SU-DHL-6 (cell line): ENCODE data around the gene PGK2.

Experiments
- H2AFZ ChIP-seq: fragments of 200-600 bp; sonication (generic); 2 replicates; pipeline ENCODE4 v1.6.1; 2014; ENCODE audit warnings: low read depth, mild to moderate bottlenecking, moderate library complexity, mixed read lengths, antibody characterized with exemption, low read length; ENCODE audit not compliant: severe bottlenecking
- H3F3A ChIP-seq: fragments of 200-600 bp; shearing (Covaris generic); 2 replicates; pipeline ENCODE4 v1.6.0; 2016; ENCODE audit warnings: antibody characterized with exemption, mild to moderate bottlenecking; ENCODE audit not compliant: insufficient read depth
- H3K27ac ChIP-seq: fragments of 200-600 bp; sonication (generic); 2 replicates; pipeline ENCODE4 v1.5.1; 2016; ENCODE audit warnings: low read depth, mild to moderate bottlenecking, low read length, moderate library complexity, mixed read lengths
- H3K27me3 ChIP-seq: fragments of 200-600 bp; sonication (generic), shearing (Covaris generic); 2 replicates; pipeline ENCODE4 v1.6.0; 2014; ENCODE audit warnings: mild to moderate bottlenecking, low read length
- H3K36me3 ChIP-seq: fragments of 200-600 bp; sonication (generic); 2 replicates; pipeline ENCODE4 v1.6.1; 2014; ENCODE audit warnings: mild to moderate bottlenecking, low read length, mixed read lengths
- H3K4me2 ChIP-seq: fragments of 300-600, 200-600 bp; shearing (Covaris generic), sonication (generic); 2 replicates; pipeline ENCODE4 v1.6.0; 2014; ENCODE audit warnings: low read length, low read depth, mild to moderate bottlenecking; ENCODE audit not compliant: poor library complexity, severe bottlenecking
- H3K4me3 ChIP-seq: fragments of 200-600 bp; sonication (generic); 2 replicates; pipeline ENCODE4 v1.5.1; 2014; ENCODE audit warnings: antibody characterized with exemption, low read length, mild to moderate bottlenecking, mixed read lengths; ENCODE audit not compliant: insufficient read depth, poor library complexity, severe bottlenecking
- H3K79me2 ChIP-seq: fragments of 200-600 bp; sonication (generic); 2 replicates; pipeline ENCODE4 v1.6.1; 2014; ENCODE audit warnings: mild to moderate bottlenecking, low read length, moderate library complexity; ENCODE audit not compliant: insufficient read depth
- H3K9ac ChIP-seq: fragments of 200-600 bp; sonication (generic); 2 replicates; pipeline ENCODE4 v1.7.0; 2014; ENCODE audit warnings: mild to moderate bottlenecking, low read length
- H3K9me2 ChIP-seq: fragments of 200-600 bp; sonication (generic); replicated peaks from 2 replicates; pipeline ENCODE4 v1.6.1; 2014; ENCODE audit warnings: low read length; ENCODE audit not compliant: insufficient read depth
- H3K9me3 ChIP-seq: fragments of 200-600 bp; sonication (generic); 2 replicates; pipeline ENCODE4 v1.6.1; 2014; ENCODE audit warnings: low read length, mixed read lengths; ENCODE audit not compliant: insufficient read depth
- H4K20me1 ChIP-seq: fragments of 200-600 bp; sonication (generic); 2 replicates; pipeline ENCODE4 v1.6.1; 2014; ENCODE audit warnings: low read depth, mild to moderate bottlenecking, antibody characterized with exemption, low read length, moderate library complexity, mixed read lengths
- CTCF ChIP-seq: fragments of 200-600 bp; sonication (generic); IDR thresholded peaks from one replicate; pipeline ENCODE4 v1.5.1; 2017; ENCODE audit warnings: antibody characterized with exemption, mild to moderate bottlenecking, low read length, moderate library complexity; ENCODE audit not compliant: insufficient read depth, poor library complexity, severe bottlenecking
- EZH2phosphoT487 ChIP-seq: fragments of 200-600 bp; sonication (generic), shearing (Covaris generic); conservative IDR thresholded peaks from 2 replicates; pipeline ENCODE4 v1.6.1; 2018; ENCODE audit warnings: mild to moderate bottlenecking, antibody characterized with exemption, low read length, moderate library complexity, mixed read lengths

The PGK2 gene

GRCh38 chr6:49826743-49827406, 39.8 kb upstream of the PGK2 start:
- no peaks in the 10 kb centered on the region for H3F3A ChIP-seq
- no peaks in the 10 kb centered on the region; the same call in 1 of the 2 replicates for H4K20me1 ChIP-seq
- H3K4me3 ChIP-seq = no peak overlapping the region
- no peaks in the 10 kb centered on the region for H3K36me3 ChIP-seq
- H3K79me2 ChIP-seq = no peaks in the 10 kb centered on the region
- no peaks in the 10 kb centered on the region for H3K9me3 ChIP-seq
- H2AFZ ChIP-seq = no peak overlapping the region
- no peak overlapping the region for H3K27ac ChIP-seq
- H3K4me2 ChIP-seq = no peak overlapping the region
- no peak overlapping the region for H3K9ac ChIP-seq
- no peaks in the 10 kb centered on the region for H3K27me3 ChIP-seq
- TF ChIP-seq CTCF (no peak), EZH2phosphoT487 (no peak)
- H3K9me2 ChIP-seq = no peaks in the 10 kb centered on the region

- Histone ChIP-seq H3K27me3 (no peaks in the 10 kb centered on the region), H4K20me1 (no peaks in the 10 kb centered on the region), H3K4me2 (no peak overlapping the region), H3K9me3 (no peaks in the 10 kb centered on the region), H3K9ac (no peak overlapping the region), H3K4me3 (no peak overlapping the region), H3K9me2 (no peaks in the 10 kb centered on the region), H3K36me3 (no peaks in the 10 kb centered on the region), H3K79me2 (no peaks in the 10 kb centered on the region), H3K27ac (no peak overlapping the region), H3F3A (no peaks in the 10 kb centered on the region), H2AFZ (no peak overlapping the region)
- TF ChIP-seq EZH2phosphoT487 = no peak
- no peak for TF ChIP-seq CTCF
Measured at GRCh38 chr6:49815166-49815565, 28.1 kb upstream of the PGK2 start.

- TF ChIP-seq CTCF (no peak), EZH2phosphoT487 (no peak)
- no peaks in the 10 kb centered on the region for H3F3A ChIP-seq
- H2AFZ ChIP-seq = no peak overlapping the region
Measured at GRCh38 chr6:49813248-49813647, 26.2 kb upstream of the PGK2 start.

More at GRCh38 chr6:49813248-49813647, 26.2 kb upstream of the PGK2 start:
- no peaks in the 10 kb centered on the region for H3K36me3 ChIP-seq
- no peaks in the 10 kb centered on the region for H3K9me3 ChIP-seq
- H3K4me3 ChIP-seq = no peak overlapping the region
- H3K27me3 ChIP-seq = no peaks in the 10 kb centered on the region
- H3K9ac ChIP-seq = no peak overlapping the region
- no peaks in the 10 kb centered on the region for H3K79me2 ChIP-seq
- no peaks in the 10 kb centered on the region for H4K20me1 ChIP-seq
- no peak overlapping the region for H3K4me2 ChIP-seq
- H3K9me2 ChIP-seq = no peaks in the 10 kb centered on the region
- H3K27ac ChIP-seq = no peak overlapping the region
